DND-41 (cell line): ENCODE measurements around the gene ADI1.

Experiments
- ATAC-seq: fragments of 200-7000 bp; cut with Tn5 transposase; 3 replicates; pipeline ENCODE4 v1.9.1; 2021; ENCODE audit warnings: low read depth; ENCODE audit not compliant: insufficient read depth
- DNase-seq: peaks from one replicate; pipeline ENCODE4 v3.0.0-alpha.2; 2020
- H2AFZ ChIP-seq: 2 replicates; pipeline ENCODE4 v1.6.0; 2012; ENCODE audit warnings: low read depth, low read length
- H3K27ac ChIP-seq: 2 replicates; pipeline ENCODE4 v1.5.1; 2012; ENCODE audit warnings: low read length, inconsistent platforms
- H3K27me3 ChIP-seq: fragments of 200-600 bp; sonication (generic); 2 replicates; pipeline ENCODE4 v1.6.0; 2012; ENCODE audit warnings: low read length, mild to moderate bottlenecking, inconsistent platforms; ENCODE audit not compliant: insufficient read depth, poor library complexity
- H3K36me3 ChIP-seq: 2 replicates; pipeline ENCODE4 v1.5.1; 2012; ENCODE audit warnings: low read length, inconsistent platforms; ENCODE audit not compliant: insufficient read depth
- H3K4me1 ChIP-seq: 2 replicates; pipeline ENCODE4 v1.5.1; 2012; ENCODE audit warnings: mild to moderate bottlenecking, low read length; ENCODE audit not compliant: insufficient read depth
- H3K4me2 ChIP-seq: 2 replicates; pipeline ENCODE4 v1.6.0; 2012; ENCODE audit warnings: mild to moderate bottlenecking, moderate library complexity, low read length, inconsistent platforms; ENCODE audit not compliant: insufficient read depth
- H3K4me3 ChIP-seq, 2 experiments: fragments of 200-600 bp in 1 of 2; shearing (Covaris generic) in 1 of 2; 2 replicates each; pipeline ENCODE4 v1.5.1; 2012 to 2016; ENCODE audit warnings: inconsistent platforms in 2 of 2, low read length in 2 of 2, mild to moderate bottlenecking in 2 of 2, low read depth in 1 of 2, moderate library complexity in 1 of 2
- H3K79me2 ChIP-seq: 2 replicates; pipeline ENCODE4 v1.6.0; 2012; ENCODE audit warnings: low read length, inconsistent platforms; ENCODE audit not compliant: insufficient read depth
- H3K9ac ChIP-seq: 2 replicates; pipeline ENCODE4 v1.6.0; 2012; ENCODE audit warnings: low read depth, mild to moderate bottlenecking, inconsistent platforms, low read length, moderate library complexity
- H3K9me3 ChIP-seq: 2 replicates; pipeline ENCODE4 v1.5.1; 2012; ENCODE audit warnings: low read length, moderate library complexity, mild to moderate bottlenecking, inconsistent platforms; ENCODE audit not compliant: insufficient read depth, severe bottlenecking
- H4K20me1 ChIP-seq: 2 replicates; pipeline ENCODE4 v1.6.0; 2012; ENCODE audit warnings: low read length; ENCODE audit not compliant: insufficient read depth
- EZH2 ChIP-seq: IDR thresholded peaks from 3 replicates; pipeline ENCODE4 v1.6.1; 2012; ENCODE audit warnings: borderline replicate concordance, low read depth, mild to moderate bottlenecking, moderate library complexity, low read length, inconsistent platforms; ENCODE audit not compliant: severe bottlenecking
- TF ChIP-seq, protein P1 (sequence below): IDR thresholded peaks from 2 replicates; pipeline ENCODE4 v1.5.1; 2012; ENCODE audit warnings: borderline replicate concordance, low read length, moderate library complexity, mild to moderate bottlenecking; ENCODE audit not compliant: poor library complexity, severe bottlenecking; ENCODE audit errors: extremely low read depth

Gene ADI1

DNA sequence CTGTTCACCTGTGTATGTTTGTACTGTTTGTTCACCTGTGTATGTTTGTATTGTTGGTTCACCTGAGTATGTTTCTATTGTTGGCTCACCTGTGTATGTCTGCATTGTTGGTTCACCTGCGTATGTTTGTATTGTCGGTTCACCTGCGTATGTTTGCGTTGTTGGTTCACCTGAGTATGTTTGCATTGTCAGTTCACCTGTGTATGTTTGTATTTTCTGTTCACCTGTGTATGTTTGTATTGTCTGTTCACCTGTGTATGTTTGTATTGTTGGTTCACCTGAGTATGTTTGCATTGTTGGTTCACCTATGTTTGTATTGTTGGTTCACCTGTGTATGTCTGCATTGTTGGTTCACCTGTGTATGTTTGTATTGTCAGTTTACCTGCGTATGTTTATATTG, 14.6 kb downstream of the ADI1 start:
- ATAC-seq (no peak), DNase-seq (no peak)
- Histone ChIP-seq H3K79me2 (peaks cover 12% of the 10 kb centered on the region), H3K27me3 (no peaks in the 10 kb centered on the region), H3K9me3 (peaks cover 4% of the 10 kb centered on the region), H4K20me1 (no peaks in the 10 kb centered on the region), H3K4me1 (no peaks in the 10 kb centered on the region), H3K4me2 (no peak overlapping the region), H3K36me3 (peaks cover 57% of the 10 kb centered on the region), H3K4me3 (no peak overlapping the region), H2AFZ (no peak overlapping the region), H3K9ac (no peak overlapping the region), H3K27ac (no peak overlapping the region)
- no peak for TF ChIP-seq EZH2
- TF ChIP-seq, protein P1, sequence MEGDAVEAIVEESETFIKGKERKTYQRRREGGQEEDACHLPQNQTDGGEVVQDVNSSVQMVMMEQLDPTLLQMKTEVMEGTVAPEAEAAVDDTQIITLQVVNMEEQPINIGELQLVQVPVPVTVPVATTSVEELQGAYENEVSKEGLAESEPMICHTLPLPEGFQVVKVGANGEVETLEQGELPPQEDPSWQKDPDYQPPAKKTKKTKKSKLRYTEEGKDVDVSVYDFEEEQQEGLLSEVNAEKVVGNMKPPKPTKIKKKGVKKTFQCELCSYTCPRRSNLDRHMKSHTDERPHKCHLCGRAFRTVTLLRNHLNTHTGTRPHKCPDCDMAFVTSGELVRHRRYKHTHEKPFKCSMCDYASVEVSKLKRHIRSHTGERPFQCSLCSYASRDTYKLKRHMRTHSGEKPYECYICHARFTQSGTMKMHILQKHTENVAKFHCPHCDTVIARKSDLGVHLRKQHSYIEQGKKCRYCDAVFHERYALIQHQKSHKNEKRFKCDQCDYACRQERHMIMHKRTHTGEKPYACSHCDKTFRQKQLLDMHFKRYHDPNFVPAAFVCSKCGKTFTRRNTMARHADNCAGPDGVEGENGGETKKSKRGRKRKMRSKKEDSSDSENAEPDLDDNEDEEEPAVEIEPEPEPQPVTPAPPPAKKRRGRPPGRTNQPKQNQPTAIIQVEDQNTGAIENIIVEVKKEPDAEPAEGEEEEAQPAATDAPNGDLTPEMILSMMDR, result no peak

DNA sequence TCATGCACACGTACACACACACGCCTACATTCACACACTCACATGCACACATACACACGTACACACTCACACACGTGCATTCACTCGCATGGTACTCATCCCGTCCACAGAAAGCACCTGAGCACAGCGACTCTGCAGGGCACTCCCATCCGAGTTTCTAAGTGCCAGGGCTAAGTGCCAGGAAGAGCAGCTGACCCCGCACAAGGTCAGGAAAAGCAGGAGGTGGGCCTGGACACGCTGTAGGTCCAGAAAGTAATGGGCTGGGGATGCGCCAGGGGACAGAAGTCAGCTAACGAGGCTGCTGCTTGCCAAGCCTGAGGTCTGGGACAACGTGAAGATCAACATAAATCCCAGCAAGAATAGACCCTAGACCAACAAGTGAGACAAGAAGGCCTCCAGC, 15.8 kb downstream of the ADI1 start:
- Histone ChIP-seq H3K4me2 (no peak overlapping the region), H2AFZ (no peak overlapping the region), H3K36me3 (peaks cover 63% of the 10 kb centered on the region), H3K4me1 (no peaks in the 10 kb centered on the region), H3K27ac (no peak overlapping the region), H3K9ac (no peak overlapping the region), H4K20me1 (no peaks in the 10 kb centered on the region), H3K4me3 (no peak overlapping the region), H3K27me3 (no peaks in the 10 kb centered on the region), H3K79me2 (peaks cover 12% of the 10 kb centered on the region), H3K9me3 (no peaks in the 10 kb centered on the region)
- TF ChIP-seq, protein P1, result no peak
- TF ChIP-seq EZH2, result no peak
- ATAC-seq, result no peak
- no peak for DNase-seq

DNA sequence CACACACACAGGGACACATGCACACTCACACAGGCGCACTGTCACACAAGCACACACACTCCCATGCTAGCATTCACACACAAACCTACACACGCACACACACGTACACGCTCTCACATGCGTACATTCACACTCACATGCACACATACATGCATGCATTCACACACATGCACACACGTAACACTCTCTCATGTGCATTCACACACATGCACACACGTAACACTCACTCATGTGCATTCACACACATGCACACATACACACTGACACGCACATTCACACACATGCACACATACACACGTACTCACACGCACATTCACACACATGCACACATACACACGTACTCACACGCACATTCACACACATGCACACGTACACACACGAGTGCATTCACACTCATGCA, 16.3 kb downstream of the ADI1 start:
- Histone ChIP-seq H3K4me1 (no peaks in the 10 kb centered on the region), H2AFZ (no peak overlapping the region), H3K27ac (no peak overlapping the region), H3K4me2 (no peak overlapping the region), H3K4me3 (no peak overlapping the region), H3K9me3 (no peaks in the 10 kb centered on the region), H4K20me1 (no peaks in the 10 kb centered on the region), H3K79me2 (peaks cover 12% of the 10 kb centered on the region), H3K9ac (no peak overlapping the region), H3K36me3 (peaks cover 65% of the 10 kb centered on the region), H3K27me3 (no peaks in the 10 kb centered on the region)
- TF ChIP-seq, protein P1, result no peak
- TF ChIP-seq EZH2, result no peak
- ATAC-seq (no peak), DNase-seq (no peak)
